HG02798 (cell line): ENCODE results near the gene PLD1.
"Not testable (repeated sequence)": the region's sequence is repeated elsewhere in the genome, so short reads cannot be mapped to it uniquely, and the experiment has no call there.

ENCODE experiments used
- ATAC-seq: cut with Tn5 transposase; IDR thresholded peaks from one replicate; pipeline ENCODE4 v1.9.1; 2021; ENCODE audit warnings: mild to moderate bottlenecking; ENCODE audit not compliant: unreplicated experiment, poor library complexity

The PLD1 gene

DNA sequence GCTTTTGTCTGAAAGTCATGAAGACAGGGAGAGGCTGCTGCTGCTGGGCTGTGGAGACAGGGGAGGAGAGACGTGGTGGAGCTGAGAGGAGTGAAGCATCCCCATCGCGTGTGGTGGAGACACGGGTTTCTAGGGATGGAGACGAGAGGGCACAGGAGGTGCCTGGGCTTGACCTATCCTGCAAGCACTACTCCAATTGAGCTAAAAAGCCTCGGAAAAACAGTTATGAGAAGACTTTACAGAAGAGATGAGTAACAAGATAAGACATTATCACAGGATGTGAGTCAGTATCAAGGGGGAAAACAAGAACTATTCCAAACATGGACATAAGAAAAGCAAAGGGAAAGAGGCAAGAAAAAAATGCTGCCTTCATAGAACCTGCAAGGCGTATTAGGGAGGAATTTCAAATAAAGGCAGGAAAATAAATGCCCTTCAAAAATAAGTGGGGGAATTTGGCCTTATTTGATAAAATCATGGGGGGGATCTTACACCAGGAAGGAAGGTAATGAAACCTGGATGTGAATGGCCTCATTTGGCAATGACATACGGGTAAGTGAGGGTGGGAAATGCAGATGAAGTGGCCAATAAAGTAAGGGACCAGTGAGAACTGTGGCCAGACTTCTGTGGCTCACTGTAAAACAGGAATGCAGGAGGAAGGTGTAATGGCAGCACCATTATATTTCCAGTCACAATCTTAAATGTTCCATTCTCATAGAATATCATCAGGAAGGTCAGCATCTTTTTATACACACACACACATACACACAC, 97.9 kb downstream of the PLD1 start:
- ATAC-seq, result no peak

DNA sequence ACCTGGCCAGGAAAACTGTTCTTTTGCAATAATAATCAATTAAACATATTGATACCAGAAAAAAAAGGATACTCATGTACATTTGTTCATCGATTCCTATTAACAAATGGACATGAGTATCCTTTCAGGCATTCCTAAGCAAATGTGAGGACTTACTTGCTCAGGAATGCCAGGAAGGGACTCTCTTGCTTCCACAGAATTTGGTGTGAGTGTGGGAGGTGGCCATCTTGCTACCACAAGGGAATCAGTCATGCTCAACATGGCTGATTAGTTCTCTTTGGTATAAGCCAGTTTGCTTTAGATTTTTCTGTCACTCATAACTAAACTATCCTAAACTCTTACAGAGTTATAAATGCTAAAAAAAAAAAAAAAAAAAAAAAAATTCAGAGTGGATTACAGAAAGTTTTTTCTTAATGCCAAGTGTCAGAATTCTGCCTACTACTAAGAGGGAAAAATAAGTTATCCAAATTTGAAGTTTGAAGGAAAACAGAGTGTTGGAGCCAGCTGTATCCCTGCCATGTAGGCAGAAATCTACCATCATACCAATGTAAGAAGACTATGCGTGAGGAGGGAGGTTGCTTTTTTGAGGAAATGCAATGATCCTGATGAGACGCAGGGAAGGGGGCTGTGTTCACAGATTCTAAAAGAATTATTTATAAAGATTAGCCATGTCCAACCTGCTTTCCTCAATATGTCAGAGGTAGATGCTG, 98.7 kb downstream of the PLD1 start:
- ATAC-seq, result no peak

DNA sequence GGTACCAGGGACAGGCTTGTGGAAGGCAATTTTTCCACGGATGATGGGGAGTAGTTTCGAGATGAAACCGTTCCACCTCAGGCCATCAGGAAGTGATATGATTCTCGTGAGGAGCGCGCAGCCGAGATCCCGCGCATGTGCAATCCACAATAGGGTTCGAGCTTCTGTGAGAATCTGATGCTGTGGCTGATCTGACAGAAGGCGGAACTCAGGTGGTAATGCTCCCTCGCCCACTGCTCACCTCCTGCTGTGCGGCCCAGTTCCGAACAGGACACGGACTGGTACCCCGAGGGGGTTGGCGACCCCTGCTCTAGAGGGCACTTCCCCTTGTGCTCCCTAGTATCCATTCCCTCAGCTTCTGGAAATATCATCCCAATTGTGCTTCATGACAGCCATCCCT, 99.9 kb downstream of the PLD1 start:
- ATAC-seq, result no peak

DNA sequence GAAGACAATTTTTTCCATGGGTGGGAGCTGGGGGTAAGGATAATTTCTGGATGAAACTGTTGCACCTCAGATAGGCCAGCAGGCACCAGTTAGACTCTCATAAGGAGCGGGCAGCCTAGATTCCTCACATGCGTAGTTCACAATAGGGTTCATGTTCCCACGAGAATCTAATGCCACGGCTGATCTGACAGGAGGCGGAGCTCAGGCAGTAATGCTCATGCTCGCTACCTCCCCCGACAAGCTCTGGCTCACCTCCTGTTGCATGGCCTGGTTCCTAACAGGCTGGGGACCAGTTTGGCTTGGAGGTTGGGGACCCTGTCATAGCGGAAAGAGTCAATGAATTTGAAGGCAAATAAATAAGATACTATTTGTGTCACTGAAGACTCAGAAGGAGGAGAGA, 105.5 kb downstream of the PLD1 start:
- no peak for ATAC-seq

DNA sequence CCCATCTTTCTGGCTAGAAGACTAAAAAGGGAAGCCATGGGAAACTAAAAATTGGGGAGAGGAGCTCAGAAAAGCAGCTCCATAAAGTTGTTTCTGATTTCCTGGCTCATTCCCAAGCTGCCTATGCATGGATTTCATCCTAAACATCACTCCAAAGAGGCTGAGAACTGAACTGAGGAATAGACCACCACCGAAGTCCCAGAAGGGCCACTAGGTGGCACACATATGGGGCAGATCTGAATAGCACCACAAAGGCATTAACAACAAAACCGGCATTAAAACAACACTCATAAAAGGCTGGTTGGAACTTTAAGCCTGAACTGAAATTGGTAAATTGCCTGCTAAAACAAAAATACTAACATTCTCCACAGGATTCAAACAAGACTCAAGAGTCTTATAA, 106.3 kb downstream of the PLD1 start:
- ATAC-seq, result no peak

- ATAC-seq, result no peak
Measured at GRCh38 chr3:171703144-171703543, 107.1 kb downstream of the PLD1 start.

- ATAC-seq, result no peak
Measured at GRCh38 chr3:171700653-171701052, 109.6 kb downstream of the PLD1 start.

DNA sequence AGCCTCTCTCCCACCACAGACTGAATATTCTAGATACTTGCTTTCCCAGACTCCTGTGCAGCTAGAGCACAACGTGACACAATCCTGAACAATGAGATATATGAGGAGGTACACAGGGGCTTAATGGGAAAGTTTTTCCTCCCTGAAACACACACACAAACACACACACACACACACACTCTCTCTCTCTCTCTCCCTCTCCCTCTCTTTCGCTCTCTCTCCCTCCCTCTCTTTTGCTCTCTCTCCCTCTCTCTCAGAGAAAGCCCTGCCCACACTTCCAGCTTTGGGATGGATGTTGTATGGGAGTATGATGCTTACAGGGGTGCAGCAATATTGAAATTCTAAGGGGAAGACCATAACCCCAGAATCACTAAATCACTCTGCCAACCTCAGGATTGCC, 110.1 kb downstream of the PLD1 start:
- ATAC-seq, result no peak

DNA sequence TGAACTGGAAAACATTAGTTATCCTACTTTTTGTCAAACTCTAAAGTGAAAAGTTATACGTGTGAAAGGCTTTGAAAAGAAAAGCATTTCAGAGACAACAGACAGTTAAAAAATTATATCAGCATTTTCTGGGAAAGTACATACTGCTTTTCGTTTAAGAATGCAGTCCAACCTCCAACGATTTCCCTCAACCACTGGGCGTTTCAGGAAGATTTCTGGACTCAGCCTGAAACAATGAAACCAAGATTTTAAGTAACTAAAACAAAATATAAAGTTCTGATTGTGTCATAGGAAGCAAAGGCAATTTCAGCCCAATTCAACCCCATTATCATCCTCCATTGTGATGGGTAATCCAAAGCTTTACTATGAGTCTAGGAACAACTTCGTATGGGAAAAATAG, 110.7 kb downstream of the PLD1 start:
- no peak for ATAC-seq

GRCh38 chr3:171696805-171697204, 113.5 kb downstream of the PLD1 start:
- ATAC-seq, result no peak

GRCh38 chr3:171695426-171695825, 114.9 kb downstream of the PLD1 start:
- ATAC-seq, result no peak

DNA sequence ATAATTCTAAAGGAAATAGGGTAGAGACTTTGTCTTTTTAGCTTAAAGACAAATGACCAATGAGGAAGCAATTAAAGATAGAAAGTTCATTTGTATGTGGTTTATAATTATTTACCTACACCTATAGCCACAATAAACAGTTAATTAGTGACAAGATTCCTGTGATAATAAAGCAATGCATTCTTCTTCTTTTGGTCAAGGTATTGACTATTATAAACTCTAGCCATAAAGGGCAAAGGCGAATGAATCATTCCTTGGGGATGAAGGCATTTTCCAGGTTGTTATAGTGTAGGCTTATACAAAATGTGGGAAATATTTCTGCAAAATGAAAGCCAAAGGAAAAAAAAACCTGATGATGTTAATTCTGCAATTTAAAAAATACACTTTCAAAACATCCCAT, 115.4 kb downstream of the PLD1 start:
- ATAC-seq, result no peak

DNA sequence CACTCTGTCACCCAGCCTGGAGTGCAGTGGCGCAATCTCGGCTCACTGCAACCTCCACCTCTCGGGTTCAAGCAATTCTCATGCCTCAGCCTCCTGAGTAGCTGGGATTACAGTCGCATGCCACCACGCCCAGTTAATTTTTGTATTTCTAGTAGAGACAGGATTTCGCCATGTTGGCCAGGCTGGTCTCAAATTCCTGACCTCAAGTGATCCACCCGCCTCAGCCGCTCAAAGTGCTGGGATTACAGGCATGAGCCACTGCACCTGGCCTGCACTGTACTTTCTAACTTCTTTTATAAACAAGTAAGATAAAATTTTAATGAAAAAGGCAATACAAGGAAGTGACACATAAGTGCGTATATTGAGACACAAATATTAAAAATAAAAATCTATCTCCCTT, 117.7 kb downstream of the PLD1 start:
- ATAC-seq, result not testable (repeated sequence)

GRCh38 chr3:171691485-171691884, 118.8 kb downstream of the PLD1 start:
- no peak for ATAC-seq

DNA sequence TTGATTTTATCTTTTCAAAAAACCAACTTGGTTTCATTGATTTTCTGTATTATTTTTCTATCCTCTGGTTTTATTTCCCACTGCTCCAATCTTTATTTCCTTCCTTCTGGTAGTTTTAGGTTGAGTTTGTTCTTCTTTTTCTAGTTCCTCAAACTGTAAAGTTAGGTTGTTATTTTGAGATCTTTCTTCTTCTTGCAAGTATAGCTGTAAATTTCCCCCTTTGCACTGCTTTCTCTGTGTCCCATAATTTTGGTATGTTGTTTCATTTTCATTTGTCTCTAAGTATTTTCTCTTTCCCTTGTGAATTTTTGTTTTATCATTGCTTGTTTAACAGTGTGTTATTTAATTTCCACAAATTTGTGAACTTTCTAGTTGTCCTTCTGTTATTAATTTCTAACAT, 120.0 kb downstream of the PLD1 start:
- ATAC-seq, result no peak

DNA sequence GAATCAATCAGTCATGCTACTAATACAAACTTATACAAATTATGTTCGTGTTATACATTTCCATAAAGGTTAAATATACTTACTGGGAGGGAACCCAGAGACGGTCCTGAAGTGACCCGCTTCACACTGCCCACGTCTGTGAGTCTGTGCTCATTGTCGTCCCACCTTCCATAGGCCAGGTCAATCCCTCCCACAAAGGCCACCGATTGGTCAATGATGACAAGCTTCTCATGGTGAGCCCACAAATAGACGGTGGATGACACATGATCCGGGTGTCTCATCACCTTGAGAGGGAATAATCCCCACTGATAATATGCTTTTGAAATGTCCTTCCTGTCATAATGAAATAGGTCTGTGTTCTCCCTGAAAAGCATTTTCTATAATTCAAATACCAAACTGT, 121.7 kb downstream of the PLD1 start:
- no peak for ATAC-seq

GRCh38 chr3:171688002-171688401, 122.3 kb downstream of the PLD1 start:
- ATAC-seq, result no peak

GRCh38 chr3:171687581-171687980, 122.7 kb downstream of the PLD1 start:
- no peak for ATAC-seq

DNA sequence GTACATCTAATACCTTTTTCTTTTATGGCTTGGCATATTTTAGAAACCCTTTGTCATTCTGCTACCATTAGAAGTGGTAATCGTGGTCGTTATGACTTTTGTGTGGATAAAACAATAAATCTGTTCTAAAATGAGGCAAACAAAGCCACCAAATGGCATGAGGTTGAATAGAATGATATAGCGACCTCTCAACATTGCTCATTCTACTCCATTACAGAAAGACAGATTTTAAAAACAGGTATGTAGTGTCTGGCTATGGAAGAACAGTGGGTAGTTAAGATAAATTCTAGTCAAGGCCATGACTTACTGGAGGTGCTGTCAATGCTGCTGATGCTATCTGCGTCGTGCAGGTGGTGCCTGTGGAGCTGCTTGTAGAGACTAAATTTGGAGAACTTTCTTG, 123.2 kb downstream of the PLD1 start:
- ATAC-seq, result no peak

GRCh38 chr3:171685116-171685895, 125.0 kb downstream of the PLD1 start:
- ATAC-seq, result no peak

GRCh38 chr3:171684221-171684620, 126.1 kb downstream of the PLD1 start:
- ATAC-seq, result no peak
